Fibroblast of upper back skin (primary cell): ENCODE measurements around the gene DPYSL5.

Experiments used
- DNase-seq: peaks from one replicate; pipeline ENCODE4 v3.0.0-alpha.2; 2013

DPYSL5 gene

DNA sequence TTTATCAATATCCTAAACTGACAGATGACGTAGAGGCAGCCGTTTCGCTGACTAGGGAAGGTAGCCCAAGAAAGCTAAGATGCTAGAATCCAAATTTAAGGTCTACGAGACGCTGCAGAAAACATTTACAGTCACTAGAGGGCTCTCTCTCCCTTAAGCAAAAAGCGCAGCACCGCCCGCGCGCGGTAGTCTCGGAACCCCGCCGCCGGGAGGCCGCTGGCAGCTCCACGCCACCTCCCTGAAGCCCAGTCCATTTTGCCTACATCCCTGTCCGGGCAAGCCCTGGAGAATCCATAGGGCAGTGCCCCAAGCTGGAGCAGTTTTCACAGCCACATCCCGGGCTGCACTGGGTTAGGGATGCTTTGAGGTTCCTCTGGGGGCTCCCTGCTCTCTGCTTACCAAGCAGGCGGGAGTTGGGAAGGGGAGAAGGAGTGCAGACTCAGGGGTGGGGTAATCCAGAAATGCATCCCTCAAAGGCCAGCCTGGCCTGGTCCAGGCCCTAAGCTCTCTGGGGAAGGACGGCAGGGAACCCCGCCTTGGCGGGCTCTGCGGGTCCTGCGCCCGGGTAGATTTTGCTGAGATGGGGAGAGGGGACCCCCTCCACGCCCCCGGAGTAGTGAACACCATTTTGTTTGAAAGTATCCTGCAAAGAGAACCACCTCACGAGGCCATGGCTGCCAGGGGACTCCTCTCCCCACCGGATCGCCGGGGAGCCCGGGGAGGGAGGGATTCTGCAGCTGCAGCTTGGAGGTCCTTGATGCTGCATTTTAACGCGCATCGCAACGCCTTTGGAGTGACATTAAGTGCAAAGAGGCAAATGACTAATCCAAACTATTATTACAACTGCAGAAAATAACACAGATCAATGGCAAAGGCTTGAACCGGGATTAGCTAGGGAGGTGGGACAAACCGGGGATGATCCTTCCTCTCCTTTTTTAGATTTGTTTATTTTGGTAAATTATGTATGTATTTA is 1.3 kb upstream of the DPYSL5 start:
- DNase-seq: peak; percentile 55

DNA sequence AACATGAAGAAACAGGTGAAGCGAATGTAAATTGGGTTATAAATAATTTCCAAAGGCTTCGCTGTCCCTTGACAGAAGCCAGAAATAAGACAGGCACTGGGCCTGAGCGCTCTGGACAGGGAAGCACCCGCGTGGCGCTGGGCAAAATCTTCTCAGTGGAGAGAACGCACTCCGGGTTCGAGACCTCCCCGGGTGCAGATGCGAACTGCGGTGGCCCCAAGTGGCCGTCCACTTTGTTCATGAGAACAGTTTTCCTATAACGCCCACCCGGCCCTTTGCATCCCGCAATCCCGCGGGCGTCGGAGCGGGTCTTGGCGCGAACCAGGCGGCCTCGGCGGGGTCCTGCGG is 651 bp upstream of the DPYSL5 start:
- no peak for DNase-seq

DNA sequence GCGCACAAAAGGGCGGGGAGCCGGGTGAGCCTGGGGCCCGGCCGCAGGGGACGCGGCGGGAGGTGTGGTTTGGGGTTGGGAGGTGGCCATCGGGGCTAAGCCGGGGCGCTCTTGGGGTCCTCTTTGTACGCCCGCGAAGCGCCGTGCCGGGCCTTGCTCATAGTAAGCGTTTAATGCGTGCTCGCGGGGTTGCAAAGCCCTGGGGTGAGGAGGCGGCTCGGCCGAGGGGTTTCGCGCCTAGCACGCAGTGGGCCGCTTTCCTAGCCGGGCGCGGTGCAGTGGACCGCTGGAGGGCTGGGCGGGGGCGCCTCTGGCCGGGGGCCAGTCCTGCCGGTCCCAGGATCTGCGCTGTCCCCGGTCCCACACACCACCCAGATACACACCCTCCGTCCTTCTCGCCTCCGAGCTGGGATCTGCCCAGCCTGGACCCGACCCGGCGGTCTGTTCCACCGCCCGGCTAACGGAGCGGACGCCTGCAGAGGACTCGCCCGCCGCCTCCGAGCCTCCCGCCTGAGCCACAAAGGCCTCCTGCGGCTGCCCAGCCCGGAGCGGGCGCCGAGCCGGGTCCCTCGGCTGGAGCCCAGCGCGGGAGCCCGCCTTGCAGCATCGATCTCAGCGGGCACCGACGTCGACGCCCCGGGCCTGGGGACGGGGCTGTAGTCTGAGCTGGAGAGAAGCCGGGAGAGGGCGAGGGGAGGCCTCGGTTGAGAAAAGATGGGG is 564 bp downstream of the DPYSL5 start:
- no peak for DNase-seq

DNA sequence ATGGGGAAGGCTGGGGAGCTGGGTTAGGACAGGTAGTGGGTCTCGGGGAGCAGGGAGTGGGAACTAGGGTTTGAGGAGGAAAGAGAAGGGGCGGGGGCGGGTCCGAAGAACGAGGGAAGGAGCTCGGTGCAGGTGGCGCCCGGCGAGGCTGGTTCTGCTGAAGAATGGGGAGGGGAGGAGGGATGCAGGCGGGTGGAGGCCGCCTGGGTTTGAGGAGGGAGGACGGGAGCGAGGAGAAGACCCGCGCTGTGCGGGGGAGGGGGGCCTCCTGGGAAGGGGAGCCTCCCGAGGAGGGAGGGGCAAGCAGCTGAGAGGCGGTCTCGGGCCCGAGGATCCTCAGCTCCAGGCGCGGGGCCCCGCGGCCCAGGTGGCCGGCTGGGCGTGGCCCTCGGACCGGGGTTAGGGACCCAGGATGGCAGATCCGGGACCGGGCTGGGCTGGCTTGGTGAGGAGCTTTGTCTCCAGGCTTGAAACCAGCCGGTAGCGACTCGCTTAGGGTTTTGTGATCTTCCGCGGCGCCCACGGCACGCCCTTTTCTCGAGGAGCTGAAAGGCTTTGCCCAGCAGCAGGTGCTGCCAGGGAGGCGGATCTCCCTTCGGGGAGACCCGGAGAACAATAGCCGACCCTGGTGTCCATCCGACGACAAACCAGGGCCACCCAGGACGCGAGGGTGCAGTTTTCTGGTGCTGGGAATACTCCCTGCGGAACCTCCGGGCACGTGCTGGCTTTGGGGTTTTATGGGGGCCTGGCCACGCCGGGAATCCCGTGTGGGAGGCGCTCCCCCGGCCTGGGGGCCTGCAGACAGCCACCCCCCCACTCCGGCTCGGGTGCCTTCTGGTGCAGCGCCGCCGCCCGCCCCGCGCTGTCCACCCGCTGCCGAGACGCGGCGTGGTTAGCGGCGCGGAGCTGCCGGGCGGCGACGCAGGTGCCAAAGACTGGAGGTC is 1.4 kb downstream of the DPYSL5 start:
- DNase-seq: no peak

DNA sequence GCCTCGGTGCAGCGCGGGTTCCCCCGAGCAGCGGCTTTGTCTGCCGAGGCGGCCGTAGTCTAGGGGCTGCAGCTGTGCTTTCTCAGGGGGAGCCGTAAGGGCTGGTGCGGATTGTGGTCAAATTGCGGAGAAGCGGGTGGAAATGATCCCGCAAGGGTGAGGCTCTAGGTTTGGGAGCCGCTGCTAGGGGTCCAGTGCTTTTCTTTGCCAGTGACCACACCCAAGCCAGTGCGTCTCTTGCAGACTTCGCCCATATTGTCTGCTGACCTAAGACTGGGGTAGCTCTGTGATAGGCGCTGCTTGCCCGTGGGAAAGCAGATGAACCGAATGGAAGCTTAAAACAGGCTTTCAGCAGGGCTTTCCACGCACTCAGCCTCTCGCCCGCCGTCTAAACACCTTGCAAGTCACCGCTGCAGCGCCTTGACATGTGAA is 2.1 kb downstream of the DPYSL5 start:
- DNase-seq: no peak

DNA sequence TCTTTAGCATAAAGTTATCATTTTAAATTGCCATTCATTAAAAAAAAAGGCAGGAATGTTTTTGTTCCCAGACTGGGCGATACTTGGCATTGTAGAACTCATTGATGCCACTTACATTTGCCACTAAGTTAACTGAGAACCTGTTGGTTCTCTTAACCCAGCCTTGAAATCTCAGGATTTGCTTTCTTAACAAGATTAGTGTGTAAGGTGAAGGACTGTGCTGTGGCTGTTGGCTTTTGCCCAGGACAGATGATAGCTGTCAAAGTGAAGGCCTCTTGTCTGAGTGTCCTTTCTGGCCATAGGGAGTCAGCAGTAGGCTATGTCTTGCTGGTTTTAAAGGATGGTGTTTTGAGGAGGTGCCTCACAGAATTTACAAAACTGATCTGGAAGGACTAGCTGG is 2.6 kb downstream of the DPYSL5 start:
- DNase-seq: no peak

DNA sequence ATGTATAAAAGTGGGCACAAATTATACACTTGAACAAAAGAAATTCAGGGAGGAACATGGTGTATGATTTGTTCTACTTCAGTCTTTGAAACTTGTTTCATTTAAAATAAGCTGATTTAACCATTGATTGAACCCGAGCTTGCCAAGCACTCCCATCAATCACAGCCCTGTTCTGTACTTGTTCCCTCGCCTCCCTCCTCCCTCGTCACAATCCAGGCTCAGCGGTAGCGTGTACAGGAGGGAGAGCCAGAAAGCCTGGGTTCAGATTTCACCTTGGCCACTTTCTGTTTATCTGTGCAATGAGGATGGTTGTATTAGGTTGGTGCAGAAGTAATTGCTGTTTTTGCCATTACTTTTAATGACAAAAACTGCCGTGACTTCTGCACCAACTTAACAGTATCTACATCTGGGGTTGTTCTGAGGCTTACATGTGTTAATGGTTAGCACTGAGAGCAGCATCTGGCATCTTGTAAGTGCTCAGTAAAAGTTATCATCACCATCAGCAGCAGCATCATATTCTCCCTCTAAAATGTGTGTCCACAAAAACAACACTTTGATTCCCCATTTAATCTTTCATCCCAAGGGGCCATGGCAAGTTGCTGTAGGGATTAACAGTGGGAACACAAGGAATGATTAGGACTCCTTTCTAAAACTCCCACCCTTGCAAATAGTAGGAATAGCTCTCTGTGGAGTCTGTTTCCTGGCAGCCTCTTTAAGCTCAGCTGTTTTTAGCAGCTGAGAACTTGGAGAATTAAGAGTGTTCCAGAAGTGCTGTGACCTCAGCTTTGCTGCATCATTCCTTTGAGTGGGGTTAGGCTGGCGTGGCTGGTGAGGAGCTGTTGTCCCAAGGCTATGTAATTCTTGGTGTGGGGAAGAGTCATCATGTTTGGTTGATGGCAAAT is 4.7 kb downstream of the DPYSL5 start:
- DNase-seq: no peak

DNA sequence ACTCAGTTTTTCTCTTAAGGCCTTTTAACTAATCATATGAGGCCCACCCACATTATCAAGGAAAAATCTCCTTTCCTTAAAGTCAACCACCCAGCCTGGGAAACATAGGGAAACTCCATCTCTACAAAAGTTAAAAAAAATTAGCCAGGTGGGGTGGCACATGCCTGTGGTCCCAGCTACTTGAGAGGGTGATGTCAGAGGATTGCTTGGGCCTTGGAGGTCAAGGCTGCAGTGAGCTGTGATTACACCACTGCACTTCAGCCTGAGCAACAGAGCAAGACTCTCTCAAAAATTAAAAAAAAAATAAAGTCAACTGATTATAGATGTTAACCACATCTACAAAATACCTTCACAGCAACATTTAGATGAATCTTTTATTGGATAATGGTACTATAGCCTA is 5.8 kb downstream of the DPYSL5 start:
- DNase-seq: no peak

DNA sequence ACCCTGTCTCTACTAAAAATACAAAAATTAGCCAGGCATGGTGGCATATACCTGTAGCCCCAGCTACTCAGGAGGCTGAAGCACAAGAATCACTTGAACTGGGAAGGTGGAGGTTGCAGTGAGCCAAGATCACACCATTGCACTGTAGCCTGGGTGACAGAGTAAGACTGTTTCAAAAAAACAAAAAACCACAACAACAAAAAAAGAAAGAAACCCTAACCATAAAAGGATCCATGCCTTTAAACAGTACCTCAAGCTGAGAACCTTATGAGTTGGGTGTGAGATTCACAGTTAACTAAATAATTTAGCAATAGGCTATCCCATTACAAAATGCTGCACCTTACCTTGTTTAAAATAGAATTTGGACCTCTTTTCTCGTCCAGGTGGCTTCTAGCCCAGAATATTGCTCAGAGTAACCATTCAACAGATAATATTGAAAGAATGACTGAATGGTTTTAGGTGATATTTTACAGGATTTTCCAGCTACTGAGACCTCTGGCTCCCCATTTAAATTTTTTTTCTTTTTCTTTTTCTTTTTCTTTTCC is 6.4 kb downstream of the DPYSL5 start:
- no peak for DNase-seq

DNA sequence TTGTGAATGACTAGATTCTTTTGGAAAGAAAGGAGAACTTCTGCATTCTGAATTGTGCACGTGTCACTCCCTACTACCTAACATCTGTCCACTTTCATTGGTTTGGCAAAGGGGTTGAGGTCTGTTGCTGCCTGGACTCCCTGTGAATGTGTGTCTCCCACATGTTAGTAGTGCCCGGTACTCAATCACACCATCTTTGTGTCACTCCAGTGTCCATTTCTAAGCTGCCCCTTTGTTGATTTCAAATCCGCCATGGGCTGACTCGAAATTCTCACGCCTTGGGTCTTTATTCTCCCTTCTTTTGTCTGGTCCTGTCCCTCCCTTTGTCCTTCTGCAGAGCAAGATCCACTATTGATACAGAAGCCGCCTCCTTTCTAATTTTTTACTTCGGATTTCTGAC is 7.5 kb downstream of the DPYSL5 start:
- no peak for DNase-seq

DNA sequence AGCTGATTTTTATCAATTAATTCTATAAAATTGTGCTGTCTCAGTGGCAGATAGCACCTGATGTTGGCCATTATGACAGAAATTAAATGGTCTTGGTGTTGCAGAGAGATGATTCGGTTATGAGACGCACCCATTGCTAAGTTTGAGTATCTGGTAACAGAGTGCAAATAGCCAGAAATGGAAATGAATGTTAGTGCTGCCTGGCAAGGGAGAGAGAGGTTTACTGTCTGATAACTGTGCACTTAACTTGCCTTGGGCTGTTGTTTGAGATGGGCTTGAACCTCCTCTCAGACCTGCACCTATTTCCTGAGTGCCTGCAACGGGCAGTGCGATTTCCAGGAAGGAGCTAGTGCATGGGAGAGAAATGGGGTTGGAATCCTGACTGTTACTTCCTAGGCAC is 11.7 kb downstream of the DPYSL5 start:
- DNase-seq: no peak

DNA sequence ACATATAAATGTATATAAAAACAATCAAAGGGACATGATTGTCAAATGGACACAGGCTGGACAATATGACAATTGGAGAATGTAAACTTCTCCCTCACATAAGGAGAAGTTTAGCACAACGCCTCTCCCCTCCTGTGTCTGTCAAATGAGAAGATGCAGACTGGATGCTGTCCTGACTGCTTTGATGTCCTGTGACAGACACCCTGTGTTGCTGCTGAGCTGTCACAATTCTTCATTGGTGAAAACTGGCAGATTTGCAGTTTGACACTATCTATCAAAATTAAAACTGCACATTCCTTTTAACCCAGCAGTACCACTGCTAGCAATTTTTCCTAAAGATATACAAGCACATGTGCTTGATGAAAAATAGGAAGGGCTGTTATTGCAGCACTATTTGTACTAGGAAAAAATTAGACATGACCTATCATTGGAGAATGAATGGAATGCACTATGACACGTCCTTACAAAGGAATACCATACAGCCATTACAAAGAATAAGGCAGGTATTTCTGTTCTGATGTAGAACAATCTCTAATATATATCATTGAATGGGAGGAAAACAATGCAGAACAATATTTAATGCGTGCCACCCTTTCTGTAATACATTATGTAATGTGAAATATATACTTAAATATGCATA is 12.4 kb downstream of the DPYSL5 start:
- DNase-seq: no peak

DNA sequence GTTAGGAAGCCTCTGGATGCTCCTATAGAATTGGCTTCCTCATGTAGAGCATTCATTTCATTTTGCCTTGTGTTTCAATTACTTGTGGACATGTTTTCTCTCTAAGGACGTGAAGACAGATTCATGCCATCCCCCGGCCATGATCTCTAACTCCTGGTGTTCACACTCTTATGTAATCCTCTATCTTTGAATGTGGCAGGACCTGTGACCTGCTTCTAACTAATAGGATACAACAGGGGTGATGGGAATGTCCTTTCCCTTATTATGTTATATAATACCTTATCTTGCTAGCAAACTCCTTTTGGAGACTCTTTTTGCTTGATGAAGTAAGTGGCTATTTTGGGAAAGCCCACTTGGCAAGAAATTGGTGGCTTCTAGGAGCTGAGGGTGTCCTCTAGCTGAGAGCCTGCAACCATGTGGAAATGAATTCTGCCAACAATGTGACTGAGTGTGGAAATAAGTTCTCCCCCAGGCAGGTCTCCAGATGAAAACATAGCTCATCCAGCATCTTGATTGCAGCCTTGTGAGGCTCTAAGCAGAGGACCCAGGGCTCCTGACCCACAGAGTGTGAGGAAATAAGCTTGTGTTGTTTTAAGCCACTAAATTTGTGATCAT is 13.8 kb downstream of the DPYSL5 start:
- no peak for DNase-seq

DNA sequence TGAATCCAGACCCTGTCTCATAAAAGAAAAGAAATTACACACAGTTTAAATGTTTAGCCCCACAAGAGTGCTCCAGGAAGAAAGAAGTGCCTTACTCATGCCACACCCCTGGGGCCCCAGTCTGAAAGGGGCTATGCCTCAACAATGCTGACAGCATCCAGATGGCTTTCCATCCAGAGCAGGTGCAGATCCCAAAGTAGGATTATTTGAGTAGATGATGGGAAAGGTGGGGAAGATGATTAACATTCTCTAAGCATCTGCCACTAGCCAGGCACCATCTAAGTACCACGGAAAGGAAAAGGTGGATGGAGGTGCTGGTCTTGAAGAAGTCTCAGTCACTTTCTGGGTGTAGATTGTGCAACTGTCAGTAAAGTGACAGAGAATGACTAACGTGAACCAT is 16.3 kb downstream of the DPYSL5 start:
- DNase-seq: no peak

DNA sequence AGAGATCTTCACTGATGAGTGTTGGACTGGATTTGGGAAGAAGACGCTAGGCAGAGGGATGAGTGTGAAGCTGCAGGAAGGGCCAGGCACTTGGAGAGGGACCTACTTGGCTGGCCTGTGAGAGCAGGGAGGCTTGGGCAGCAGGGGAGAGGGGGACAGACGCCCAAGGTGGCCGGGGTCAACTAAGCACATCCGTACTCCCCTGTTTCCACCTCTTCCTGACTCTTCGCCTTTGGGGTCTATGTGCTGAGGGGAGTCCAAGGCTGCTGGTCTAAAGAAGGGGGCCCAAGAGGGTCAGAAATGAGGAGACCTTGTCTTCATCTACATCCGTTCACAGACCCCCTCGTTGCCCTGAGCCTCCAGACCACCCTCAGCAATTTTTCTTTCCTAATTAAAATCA is 16.7 kb downstream of the DPYSL5 start:
- DNase-seq: no peak

DNA sequence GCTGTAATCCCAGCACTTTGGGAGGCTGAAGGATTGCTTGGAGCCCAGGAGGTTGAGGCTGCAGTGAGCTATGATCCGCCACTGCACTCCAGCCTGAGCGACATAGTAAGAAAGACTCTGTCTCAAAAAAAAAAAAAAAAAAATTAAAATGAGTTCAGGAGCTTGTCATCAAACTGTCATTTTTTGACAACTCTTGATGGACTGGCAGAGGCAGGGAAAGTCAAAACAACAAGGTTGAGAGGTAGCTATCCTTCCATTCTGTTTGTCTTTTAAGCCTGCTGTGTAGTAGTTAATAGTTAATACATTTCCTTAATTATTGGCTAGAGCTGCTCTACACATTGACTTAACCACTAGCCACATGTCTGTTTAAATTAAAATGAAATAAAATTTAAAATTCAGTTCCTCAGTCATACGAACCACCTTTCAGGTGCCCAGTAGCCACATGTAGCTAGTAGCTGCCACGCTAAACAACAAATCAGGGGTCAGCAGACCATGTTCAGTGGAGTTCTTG is 22.7 kb downstream of the DPYSL5 start:
- DNase-seq: no peak

DNA sequence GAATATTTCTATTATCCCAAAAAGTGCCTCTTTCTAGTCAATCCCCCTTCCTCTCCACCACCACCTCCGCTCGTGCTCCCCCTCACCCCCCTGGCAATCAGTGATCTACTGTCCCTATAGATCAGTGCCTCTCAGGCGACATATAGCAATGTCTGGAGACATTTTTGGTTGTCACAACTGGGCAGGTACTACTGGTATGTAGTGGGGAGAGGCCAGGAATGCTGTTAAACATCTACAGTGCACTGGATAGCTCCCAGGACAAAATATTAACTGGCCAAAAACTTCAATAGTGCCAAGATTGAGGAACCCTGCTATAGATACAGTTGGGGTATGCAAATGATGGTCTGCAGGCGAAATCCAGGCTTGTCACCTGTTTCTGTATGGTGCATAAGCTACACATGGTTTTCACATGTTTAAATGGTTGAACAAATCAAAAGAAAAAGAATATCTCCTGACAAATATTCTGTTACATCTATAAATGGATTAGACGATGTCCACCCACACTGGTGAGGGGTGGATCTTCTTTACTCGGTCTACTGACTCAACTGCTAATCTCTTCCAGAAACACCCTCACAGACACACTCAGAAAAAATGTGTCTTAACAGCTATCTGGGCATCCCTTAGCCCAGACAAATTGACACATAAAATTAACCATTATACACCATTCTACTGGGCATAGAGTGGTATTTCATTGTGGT is 25.5 kb downstream of the DPYSL5 start:
- no peak for DNase-seq

DNA sequence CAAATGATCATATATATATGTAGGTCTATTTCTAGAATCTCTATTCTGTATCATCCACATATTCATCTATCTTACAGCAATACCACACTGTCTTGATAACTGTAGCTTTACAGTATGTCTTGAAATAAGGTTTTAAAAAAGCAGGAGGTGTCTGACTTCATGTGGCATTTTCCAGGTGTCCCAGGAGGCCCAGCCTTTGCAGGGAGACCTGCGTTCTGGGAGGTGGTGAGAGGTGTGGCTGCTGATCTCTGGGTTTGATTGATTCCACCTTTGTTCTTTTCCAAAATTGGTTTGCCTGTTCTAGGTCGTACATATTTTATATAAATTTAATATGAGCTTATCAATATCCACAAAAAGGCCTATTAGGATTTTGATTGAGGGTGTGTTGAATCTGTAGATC is 26.6 kb downstream of the DPYSL5 start:
- DNase-seq: no peak

DNA sequence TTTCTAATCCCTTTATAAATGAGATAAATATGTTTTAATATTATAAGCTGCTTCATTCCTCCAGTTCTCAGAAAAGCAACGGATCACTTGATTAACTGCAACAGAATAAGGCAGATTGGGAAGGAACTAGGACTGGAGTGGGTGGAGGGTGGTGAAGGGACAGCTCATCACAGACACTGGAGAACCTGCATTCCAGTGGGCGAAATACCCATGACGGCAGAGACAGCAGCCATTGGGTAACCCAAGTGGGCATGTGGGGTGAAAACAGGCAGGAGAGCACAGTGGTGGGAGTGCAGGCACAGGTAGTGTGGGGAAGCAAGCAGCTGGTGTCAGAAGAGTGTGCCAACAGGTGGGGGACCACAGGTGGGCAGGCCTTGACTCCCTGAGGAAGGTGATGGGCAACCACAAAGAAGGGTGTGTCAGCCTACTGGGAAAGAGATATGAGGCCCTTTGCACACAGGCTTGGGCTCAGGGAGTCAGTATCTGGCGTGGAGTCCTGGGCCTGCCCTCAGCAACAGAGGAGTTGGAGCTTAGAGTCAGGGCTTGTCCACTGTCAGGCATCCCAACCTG is 27.2 kb downstream of the DPYSL5 start:
- no peak for DNase-seq

DNA sequence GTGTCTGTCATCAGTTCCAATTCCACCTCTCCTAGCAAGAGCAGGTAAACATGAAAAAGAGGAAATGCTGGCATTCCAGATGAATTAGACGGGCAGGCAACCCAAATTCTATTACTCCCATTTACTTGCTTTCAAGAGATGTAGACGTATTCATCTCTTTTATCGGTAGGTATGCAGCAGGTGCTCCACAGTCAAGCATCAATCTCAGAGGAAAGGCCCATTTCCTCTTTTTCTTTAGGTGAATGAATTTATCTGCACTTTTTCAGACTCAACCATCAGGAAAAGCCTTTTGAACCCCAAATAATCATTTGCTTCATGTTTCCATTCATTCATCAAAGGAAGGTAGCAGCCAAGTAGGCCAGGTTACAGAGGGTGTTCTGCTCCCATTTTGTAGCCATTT is 27.9 kb downstream of the DPYSL5 start:
- DNase-seq: no peak
